GM18858 (cell line): ENCODE measurements around the gene DPP9.
"Not testable (repeated sequence)": the region's sequence is repeated elsewhere in the genome, so short reads cannot be mapped to it uniquely, and the experiment has no call there.

Source experiments
- ATAC-seq: cut with Tn5 transposase; IDR thresholded peaks from one replicate; pipeline ENCODE4 v1.9.1; 2021; ENCODE audit not compliant: unreplicated experiment

DPP9 gene

DNA sequence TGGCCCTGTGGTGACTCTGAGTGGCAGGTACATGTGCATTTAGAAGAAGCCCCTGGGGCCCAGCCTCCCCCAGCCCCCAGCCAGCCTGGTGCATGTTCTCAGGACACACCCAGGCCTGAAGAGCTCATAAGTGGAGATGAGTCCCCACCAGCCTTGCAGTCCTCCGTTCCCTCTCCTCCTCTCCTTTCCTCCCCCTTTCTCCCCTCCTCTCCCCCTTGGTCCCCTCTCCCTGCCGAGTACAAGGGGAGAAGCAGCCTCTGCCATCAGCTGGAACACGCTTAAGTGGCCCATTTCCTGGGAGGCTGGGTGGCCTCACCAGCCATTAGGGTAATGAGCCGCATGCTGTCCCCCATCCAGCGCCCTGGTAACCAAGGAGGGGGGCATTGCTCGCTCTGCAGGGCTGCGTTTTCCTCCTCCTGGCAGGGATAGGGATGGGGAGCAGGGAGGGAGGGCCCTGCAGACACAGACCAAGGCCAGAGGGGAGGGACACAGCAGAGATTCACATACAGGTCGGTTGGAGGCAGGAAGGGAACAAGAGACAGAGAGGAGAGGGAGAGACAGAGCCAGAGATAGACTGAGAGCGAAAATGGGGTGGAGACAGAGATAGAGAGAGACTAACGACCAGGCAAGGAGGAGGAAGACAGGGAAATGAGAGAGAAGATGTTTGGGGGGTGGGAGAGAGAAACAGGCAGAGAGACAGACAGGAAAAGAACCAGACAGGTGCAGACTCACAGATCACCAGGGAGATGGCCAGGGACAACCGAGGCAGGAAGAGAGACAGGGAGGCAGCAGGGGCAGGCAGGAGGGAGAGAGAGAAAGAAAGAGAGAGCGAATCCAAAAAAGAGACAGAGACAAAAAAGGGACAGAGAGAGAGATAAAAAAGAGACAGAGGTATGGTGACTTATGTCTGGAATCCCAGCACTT, 19.3 kb upstream of the DPP9 start:
- ATAC-seq: no peak

DNA sequence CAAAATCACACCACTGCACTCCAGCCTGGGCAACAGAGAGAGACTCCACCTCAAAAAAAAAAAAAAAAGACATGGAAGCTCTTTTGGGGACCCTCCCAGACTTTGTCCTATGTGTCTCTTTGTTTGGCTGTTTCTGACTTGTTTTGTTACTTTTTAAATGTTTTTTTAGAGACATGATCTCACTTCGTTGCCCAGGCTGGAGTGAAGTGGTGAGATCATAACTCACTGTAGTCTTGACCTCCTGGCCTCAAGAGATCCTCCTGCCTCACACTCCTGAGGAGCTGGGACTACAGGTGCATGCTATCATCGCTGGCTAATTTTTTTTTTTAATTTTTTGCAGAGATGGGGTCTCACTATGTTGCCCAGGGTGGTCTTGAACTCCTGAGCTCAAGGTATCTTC, 16.4 kb upstream of the DPP9 start:
- no peak for ATAC-seq

DNA sequence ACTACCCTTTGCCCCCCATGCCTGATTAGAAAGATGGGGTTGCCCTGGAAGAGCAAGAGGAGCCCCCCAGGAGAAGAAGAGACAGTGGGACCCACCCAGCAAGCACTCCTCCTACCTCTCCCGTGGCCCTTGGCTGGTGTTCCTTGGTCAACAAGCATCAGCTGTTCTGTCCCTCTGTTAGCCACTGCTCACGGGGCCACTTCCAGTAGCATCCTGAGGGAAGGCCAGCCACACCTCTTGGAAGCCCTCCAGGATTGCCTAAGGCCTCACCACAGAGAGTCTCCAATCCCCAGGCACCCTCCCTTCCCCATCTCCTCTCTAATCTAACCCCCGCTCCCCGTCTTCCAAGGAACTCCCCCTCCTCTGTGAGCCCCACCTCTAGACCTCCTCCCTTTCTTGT, 15.1 kb upstream of the DPP9 start:
- no peak for ATAC-seq

DNA sequence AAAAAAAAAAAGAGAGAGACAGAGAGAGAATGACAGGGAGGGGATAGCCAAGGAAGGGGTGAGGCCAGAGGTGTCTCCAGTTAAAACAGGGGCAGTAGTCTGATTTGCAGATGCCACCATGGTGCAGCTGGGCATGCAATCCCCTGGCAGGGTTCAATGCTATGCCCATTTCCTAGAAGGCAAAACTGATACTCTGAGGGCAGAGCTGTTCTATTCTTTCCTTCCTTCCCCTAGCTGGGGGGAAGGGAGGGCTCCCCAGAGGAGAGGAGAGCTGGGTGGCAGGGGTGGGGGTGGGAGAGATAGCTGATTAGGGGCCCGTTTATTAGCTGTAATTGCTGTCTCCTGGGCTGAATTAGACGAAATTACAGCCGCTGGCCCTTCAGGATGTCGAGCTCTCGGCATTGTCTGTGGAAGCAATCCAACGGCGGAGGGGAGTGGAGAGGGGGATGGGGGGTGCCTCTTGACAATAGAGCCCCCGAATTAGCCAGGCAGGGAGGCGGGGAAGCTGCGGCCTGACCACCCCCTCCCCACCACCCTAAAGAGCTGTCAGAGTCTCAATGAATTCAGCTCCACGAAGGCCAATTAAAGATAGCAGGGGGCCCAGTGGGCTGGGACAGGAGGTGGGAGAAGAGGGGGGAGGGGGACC, 14.4 kb upstream of the DPP9 start:
- no peak for ATAC-seq

DNA sequence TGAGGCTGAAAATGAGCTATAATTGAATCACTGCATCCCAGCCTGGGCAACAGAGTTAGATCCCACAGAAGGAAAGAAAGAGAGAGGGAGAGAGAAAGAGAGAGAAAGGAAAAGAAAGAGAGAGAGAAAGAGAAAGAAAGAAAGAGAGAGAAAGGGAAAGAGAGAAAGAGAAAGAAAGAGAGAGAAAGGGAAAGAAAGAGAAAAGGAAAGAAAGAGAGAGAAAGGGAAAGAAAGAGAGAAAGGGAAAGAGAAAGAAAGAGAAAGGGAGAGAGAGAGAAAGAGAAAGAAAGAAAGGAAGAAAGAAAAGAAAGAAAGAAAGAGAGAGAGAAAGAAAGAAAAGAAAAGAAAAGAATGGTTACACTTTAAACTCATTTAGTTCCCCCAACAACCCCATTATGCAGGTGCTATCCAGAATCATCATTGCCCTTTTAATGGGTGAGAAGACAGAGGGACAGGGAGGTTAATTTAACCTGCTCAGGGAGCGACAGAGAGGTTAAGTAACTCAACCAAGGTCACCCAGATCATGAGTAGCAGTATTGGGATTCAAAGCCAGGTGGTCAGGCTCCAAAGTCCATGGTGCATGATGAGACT, 10.2 kb upstream of the DPP9 start:
- no peak for ATAC-seq

DNA sequence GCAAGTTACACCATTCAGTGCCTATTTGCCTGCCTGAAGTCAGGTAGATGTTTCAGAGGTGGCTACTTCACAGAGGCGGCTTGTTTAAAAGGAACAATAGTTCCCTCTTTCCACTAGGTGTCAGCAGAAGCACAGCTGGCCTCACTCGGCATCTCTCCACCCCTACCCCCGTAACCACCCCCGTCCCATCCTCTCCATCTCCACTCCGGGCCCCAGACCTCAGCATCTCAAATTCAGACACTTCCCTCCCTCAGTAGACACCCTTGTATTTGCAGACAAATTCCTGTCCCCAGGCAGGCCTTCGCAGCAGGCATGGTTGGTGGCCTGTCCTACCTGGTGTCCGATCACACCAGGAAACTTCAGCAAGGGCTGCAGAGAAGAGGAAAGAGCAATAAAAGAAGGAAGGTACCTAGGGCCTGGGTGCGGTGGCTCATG, 9.1 kb upstream of the DPP9 start:
- ATAC-seq: no peak

DNA sequence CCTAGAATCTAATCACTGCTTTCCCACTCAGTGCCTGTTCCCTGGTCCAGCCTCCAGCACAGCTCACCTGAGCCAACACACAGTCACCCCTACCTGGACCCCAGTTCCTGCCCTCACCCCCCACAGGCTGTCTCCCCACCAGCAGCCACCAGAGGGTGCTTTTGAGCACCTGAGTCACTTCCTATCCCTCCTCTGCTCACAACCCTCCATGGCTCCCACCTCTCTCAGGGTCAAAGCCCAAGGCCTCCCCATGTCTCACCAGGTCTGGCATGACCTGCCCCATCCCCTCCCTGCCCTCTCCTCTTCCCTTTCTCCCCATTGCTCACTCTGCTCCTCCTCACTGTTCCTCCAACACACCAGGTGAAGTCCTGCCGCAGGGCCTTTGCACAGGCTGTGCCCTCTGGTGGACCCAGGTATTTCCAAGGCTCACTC, 7.1 kb upstream of the DPP9 start:
- no peak for ATAC-seq

DNA sequence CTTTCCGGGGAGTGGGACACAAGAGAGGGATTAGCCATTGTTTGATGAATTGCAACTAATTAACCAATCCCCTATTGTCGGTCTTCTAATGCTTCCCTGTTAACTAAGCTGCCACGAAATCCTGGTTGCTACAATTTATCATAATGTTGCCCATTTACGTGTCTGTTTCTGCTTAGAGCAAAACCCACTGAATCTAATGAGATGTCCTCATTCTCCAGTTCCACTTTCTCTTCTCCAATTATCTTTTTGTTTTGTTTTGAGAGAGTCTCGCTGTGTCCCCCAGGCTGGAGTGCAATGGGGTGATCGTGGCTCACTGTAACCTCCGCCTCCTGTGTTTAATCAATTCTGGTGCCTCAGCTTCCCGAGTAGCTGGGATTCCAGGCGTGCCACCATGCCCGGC, 5.2 kb upstream of the DPP9 start:
- ATAC-seq: no peak

DNA sequence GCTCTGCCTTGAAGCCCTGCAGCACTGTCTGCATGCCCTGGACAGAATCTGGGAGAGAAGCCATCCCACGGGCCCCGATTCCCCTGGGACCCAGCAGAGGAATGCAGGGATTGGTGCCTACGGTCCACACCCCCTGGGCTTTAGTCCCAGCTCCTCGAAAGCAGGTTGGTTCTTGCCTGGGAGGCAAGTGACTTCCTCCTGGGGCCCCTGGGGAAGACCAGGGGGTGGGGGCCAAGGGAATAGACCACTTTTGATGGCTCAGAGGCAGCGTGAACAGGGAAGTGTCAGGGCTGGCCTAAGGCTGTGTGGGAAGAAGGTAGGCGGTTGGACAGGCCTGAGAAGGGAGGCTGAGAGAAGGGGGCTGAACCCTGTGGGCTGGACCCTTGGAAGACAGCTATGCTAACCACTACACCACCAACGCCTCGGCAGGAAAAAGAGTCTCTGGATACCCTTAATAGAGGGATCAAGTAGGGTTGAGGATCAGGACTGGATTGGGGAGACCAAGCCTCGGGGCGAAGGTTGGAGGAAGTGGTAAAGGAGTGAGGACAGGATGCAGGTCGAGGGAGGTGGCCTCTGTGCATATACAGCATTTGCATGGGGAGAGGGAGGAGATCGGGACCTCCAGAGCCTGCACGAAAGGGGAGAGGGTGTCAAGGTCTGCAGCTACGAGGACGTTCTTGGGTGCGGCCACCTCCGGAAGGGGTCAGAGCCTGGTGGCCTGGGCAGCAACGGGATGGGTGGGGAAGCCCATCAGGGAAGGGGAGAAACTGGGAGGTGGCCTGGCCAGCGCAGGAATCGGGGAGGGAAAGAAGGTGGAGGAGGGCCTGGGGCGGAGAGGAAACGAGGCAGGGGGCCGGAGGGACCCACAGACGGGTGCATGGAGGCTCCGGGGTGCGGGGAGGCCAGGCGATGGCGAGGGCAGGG, 709 bp downstream of the DPP9 start:
- no peak for ATAC-seq

DNA sequence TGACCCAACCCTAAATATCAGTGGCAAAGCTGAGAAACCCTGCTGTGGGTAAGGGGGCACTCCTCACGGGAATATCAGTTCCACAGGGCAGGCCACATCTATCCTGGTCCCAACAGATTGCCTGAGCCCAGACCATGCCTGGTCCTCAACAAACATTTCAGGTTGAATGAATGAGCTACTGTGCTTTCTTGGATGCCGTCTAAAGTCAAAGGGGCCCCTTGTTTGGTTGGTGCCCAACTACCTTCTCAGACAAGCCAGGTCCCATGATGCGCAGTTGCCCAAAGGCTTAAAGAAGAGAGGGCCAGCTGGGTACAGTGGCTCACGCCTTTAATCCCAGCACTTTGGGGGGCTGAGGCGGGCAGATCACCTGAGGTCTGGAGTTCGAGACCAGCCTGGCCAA, 2.4 kb downstream of the DPP9 start:
- ATAC-seq: no peak

DNA sequence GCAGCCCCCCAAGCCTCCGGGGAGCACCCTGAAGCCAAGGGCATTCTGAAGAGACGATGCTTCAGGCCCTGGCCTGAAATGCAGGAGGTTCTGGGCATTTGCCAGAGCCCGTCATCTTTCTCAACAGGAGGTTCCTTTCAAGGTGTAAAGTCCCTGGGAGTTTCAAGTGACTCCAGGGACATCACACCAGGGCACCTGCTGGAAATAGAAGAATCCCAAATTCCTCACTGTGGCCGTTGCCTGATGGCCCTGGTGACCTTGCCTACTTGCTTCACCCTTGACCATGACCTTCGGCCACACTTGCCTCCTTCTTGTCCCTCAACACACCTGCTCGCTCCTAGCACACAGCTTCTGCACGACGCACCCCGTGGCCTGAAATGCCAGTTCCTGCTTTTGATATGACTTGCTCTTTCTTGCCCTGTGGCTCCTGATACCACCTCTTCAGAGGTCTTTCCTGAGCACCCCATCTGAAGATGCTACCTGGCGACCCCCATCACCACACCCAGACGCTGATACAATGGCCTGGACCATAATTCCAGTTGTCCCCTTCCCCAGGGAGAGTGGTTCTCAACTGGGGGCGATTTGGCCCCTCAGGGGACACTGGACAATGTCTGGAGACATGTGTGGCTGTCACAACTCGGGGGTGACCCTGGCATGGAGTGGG, 3.5 kb downstream of the DPP9 start:
- ATAC-seq: no peak

DNA sequence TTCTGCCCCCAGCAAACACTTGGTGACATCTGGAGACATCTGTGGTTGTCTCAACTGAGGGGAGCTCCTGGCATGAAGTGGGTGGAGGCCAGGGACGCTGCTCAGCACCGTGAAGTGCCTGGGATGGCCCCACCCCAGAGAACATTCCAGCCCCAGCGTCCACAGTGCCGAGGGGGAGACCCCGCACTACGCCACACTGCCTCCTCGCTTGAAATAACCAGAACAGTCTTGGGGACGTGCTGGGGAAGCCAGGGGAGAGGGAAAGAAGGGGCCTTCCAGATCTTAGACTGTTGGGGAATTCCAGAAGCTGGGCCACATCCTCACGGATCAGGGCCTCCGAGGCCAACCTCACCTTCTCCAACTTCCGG, 4.2 kb downstream of the DPP9 start:
- no peak for ATAC-seq

DNA sequence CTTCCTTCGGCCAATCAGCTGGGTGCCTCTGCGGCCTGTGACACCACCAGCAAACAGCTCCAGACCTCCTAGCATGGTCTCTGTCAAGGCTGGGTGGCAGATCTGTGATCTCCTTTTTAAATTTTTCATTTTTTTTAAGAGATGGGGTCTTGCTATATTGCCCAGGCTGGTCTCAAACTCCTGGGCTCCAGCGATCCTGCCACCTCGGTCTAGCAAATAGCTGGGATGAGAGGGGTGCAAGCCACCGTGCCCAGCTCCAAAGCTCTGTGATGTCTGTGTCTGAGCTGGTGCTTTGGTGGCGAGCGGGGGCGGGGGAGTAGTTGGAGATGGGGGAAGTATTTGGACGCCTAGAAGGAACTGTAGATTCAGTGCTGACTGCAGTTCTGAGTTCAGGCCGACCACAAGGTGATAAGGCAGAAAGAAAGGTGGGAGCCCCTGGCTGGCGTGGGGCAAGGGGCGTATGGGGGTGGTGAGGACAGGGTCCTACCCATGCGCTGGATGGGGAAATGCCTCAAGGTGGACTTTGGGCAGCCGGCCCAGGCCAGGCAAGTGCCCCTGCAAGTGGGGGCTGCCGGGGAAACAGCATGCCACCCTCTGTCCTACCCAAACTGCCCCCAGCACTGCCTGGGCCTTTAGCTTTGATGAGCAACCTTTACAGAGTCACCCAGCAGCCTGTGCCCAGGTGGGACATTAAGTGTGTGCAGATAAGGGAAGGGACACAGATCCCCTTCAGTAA, 5.5 kb downstream of the DPP9 start:
- no peak for ATAC-seq

DNA sequence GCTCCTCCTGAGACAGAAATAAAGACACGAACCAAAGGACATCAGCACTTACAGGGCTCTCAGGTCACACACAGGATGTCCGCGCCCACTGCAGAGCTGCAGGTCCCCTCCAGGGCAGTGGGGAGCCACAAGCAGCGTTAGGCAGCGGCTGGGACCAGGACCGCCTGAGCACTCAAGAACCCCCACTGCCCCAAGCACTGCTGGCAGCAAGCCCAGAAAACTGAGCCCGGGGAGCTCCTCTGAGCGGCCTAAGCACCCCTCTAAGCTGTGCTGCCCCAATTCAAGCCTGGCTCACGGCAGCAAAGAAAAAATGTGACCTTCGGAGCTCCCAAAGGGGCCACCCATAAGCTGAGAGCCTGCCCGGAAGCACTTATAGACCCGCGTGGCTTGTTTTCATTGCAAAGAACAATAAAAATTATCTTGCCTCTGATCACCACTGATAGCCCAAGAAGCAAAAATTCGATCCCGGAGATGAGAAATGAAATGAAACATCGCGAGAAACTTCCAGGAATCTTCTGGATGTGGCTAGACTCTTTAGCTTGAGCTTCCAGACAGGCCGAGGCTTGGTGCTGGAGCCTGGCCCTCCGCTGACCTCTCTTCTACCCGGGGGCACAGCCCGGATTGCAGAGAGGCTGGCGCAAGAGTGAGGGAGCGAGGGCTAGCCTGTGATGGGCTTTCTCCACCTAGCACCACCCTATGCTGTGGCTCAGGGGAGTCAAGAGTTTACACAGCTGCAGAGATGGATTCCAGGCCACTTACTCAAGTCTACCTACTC, 6.3 kb downstream of the DPP9 start:
- ATAC-seq: no peak

DNA sequence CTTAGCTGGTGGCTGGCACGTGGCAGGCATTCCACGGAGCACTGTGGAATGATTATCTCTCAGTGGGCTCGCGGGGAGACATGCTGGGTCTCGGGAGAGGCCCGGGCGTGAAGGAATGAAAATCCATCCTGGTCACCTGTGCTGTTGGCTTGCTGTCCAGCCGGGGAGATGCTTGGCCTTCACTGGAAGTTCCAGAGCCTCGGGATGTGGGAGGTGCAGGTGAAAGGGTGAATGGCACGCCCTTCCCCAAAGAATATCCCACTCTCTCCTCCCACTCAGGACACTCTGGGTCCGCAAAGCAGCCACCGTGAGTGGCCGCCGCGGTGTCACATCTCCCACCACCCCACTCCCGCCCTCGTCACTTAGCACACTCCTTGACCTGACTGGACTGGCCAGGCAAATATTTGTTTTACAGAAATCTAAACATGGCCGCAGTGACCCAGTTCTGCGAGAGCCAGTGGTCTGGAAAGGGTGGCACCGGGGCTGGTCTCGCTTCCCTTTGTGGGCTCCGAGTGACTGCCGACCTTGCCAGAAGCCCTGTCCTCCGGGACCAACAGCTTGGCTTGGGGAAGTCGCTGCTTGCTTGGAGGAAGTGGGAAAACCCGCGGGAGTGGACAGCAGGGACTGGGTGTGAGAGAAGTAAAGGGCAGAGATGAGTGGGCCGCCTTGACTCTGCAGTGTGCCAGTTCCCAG, 8.0 kb downstream of the DPP9 start:
- no peak for ATAC-seq

DNA sequence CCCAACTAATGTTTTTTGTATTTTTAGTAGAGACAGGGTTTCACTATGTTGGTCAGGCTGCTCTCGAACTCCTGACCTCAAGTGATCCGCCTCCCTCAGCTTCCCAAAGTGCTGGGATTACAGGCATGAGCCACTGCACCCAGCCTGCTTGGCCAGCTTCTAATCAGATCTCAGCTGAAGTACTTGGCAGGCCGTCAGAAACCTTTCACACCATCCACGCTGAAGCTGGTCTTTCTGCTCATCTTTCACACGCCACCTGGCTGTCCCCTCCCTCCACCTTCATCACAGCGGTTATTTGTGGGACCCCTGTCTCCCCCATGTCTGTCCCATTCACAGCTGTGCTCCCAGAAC, 8.5 kb downstream of the DPP9 start:
- not testable (repeated sequence) for ATAC-seq

DNA sequence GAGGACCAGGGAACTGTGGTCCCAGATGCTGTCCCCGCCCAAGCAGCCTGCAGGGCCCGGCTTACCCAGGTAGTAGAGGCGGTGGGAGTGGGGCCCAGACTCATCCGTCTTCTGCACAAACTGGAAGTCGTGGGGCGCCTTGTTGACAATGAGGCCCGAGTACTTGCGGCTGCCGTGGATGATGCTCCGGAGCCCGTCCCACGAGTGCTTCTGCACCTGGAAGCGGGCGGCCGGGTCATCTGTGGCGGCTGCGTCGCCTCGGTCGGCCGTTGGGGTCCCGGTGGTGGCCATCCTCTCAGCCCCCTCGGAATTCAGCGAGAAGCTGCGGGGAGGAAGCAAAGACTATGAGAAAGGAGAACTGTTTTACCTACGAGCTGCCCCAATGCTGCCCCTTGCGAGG, 9.6 kb downstream of the DPP9 start:
- ATAC-seq: no peak

DNA sequence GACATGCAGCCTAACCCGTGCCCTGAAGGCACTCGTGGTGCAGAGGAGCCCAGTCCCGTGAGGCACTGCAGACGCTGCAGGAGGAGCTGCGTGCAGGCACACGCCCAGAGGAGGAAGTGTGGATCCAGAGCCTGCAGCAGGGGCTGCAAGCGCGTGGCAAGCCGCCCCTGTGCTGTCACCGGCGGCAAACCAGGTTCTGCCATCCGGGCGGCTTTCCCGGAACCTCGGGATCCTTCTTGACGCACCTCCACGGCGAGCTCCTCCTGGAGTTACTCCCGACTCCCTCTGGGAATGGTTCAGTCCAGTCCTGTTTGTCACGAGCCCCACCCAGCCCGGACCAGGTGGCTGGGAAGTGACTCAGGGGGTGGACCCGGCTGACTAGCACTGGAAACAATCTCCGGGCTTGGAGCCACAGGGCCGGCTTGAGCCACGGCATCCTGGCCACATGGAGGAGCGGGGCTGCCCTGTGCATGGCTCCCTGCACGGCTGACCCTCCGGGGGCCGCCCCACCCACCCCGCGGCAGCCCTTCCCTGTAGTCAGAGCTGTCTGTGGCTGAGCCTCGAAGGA, 10.2 kb downstream of the DPP9 start:
- no peak for ATAC-seq
